Measurements from ENCODE around the gene HPRT1.

DNA sequence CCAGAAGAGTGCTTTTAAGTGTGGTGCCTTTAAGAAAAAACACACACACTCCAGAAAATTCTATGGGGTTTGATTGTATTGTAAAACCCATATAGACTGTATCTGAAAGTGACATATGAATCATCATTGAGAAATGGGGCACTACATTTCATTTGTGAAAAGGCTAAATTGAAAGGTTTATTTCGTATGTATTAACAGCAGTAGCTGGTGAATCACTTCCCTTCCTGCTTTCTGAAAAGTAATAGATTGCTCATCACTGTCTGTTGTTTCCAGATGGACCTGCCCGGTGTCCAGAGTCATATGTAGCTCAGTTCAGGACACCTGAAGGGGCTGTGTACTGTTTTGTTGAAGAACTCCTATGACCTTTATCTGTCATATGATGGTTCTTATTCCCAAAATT lies 28.1 kb upstream of the HPRT1 start:
- TF ChIP-seq, protein P1, sequence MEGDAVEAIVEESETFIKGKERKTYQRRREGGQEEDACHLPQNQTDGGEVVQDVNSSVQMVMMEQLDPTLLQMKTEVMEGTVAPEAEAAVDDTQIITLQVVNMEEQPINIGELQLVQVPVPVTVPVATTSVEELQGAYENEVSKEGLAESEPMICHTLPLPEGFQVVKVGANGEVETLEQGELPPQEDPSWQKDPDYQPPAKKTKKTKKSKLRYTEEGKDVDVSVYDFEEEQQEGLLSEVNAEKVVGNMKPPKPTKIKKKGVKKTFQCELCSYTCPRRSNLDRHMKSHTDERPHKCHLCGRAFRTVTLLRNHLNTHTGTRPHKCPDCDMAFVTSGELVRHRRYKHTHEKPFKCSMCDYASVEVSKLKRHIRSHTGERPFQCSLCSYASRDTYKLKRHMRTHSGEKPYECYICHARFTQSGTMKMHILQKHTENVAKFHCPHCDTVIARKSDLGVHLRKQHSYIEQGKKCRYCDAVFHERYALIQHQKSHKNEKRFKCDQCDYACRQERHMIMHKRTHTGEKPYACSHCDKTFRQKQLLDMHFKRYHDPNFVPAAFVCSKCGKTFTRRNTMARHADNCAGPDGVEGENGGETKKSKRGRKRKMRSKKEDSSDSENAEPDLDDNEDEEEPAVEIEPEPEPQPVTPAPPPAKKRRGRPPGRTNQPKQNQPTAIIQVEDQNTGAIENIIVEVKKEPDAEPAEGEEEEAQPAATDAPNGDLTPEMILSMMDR (IDR thresholded peaks at IDR 0.05; ENCODE audit: insufficient read depth, low read length), result no peak
- TF ChIP-seq POLR2AphosphoS5 (IDR thresholded peaks at IDR 0.05; ENCODE audit: low read depth) (no peak), REST (IDR thresholded peaks at IDR 0.05; ENCODE audit: insufficient replicate concordance, low read depth) (no peak), GABPA (IDR thresholded peaks at IDR 0.05; ENCODE audit: low read depth) (no peak), SPI1 (IDR thresholded peaks at IDR 0.05; ENCODE audit: borderline replicate concordance, low read depth) (no peak)
